Nephron (organoid): ENCODE results near the gene GOLGA8R.
"Not testable (repeated sequence)": the region's sequence is repeated elsewhere in the genome, so short reads cannot be mapped to it uniquely, and the experiment has no call there.

ENCODE experiments used
- H3K27ac Mint-ChIP-seq, 3 experiments: 2 replicates each; pipeline ENCODE4 v1.8.0; 2020; ENCODE audit warnings: mixed read lengths in 3 of 3, mild to moderate bottlenecking in 2 of 3, moderate library complexity in 1 of 3
- H3K27me3 Mint-ChIP-seq: 2 replicates; pipeline ENCODE4 v1.8.0; 2021; ENCODE audit warnings: low read depth, mild to moderate bottlenecking, moderate library complexity, mixed read lengths
- H3K36me3 Mint-ChIP-seq: 2 replicates; pipeline ENCODE4 v1.8.0; 2020; ENCODE audit warnings: low read depth, mixed read lengths
- H3K4me1 Mint-ChIP-seq: 2 replicates; pipeline ENCODE4 v1.8.0; 2020; ENCODE audit warnings: mixed read lengths
- H3K4me3 Mint-ChIP-seq, 3 experiments: 2 replicates each; pipeline ENCODE4 v1.8.0; 2020; ENCODE audit warnings: mild to moderate bottlenecking in 3 of 3, mixed read lengths in 3 of 3, moderate library complexity in 2 of 3
- H3K9me3 Mint-ChIP-seq: 2 replicates; pipeline ENCODE4 v1.8.0; 2020; ENCODE audit warnings: mixed read lengths

Gene GOLGA8R

GRCh38 chr15:30375872-30376271, 38.2 kb downstream of the GOLGA8R start:
- H3K27ac Mint-ChIP-seq, result peak overlapping the region in 1 of 3 experiments; percentile 6
- H3K27me3 Mint-ChIP-seq, H3K4me1 Mint-ChIP-seq, H3K36me3 Mint-ChIP-seq, H3K4me3 Mint-ChIP-seq, H3K9me3 Mint-ChIP-seq: not testable (repeated sequence)

GRCh38 chr15:30374862-30375261, 39.2 kb downstream of the GOLGA8R start:
- H3K9me3 Mint-ChIP-seq, H3K36me3 Mint-ChIP-seq, H3K27ac Mint-ChIP-seq, H3K4me1 Mint-ChIP-seq, H3K27me3 Mint-ChIP-seq, H3K4me3 Mint-ChIP-seq: not testable (repeated sequence)

- not testable (repeated sequence) for H3K27me3 Mint-ChIP-seq, H3K4me3 Mint-ChIP-seq, H3K36me3 Mint-ChIP-seq, H3K9me3 Mint-ChIP-seq, H3K27ac Mint-ChIP-seq, H3K4me1 Mint-ChIP-seq
Measured at GRCh38 chr15:30368271-30368670, 45.8 kb downstream of the GOLGA8R start.

- H3K9me3 Mint-ChIP-seq, H3K27me3 Mint-ChIP-seq, H3K4me1 Mint-ChIP-seq, H3K36me3 Mint-ChIP-seq, H3K4me3 Mint-ChIP-seq, H3K27ac Mint-ChIP-seq: not testable (repeated sequence)
Measured at GRCh38 chr15:30367246-30367645, 46.8 kb downstream of the GOLGA8R start.

- H3K27me3 Mint-ChIP-seq, H3K36me3 Mint-ChIP-seq, H3K9me3 Mint-ChIP-seq, H3K4me1 Mint-ChIP-seq, H3K27ac Mint-ChIP-seq, H3K4me3 Mint-ChIP-seq: not testable (repeated sequence)
Measured at GRCh38 chr15:30361404-30361803, 52.7 kb downstream of the GOLGA8R start.

- not testable (repeated sequence) for H3K9me3 Mint-ChIP-seq, H3K27me3 Mint-ChIP-seq, H3K36me3 Mint-ChIP-seq, H3K27ac Mint-ChIP-seq, H3K4me3 Mint-ChIP-seq, H3K4me1 Mint-ChIP-seq
Measured at GRCh38 chr15:30360990-30361389, 53.1 kb downstream of the GOLGA8R start.

GRCh38 chr15:30355043-30355442, 59.0 kb downstream of the GOLGA8R start:
- H3K4me1 Mint-ChIP-seq, H3K27me3 Mint-ChIP-seq, H3K9me3 Mint-ChIP-seq, H3K36me3 Mint-ChIP-seq: not testable (repeated sequence)
- H3K27ac Mint-ChIP-seq, result peak overlapping the region in 1 of 3 experiments; percentile 44
- peak overlapping the region in 1 of 3 experiments; percentile 46 for H3K4me3 Mint-ChIP-seq
